HG03280 (cell line): ENCODE measurements around the gene COG4.
"Not testable (repeated sequence)": the region's sequence is repeated elsewhere in the genome, so short reads cannot be mapped to it uniquely, and the experiment has no call there.

Experiments
- ATAC-seq: cut with Tn5 transposase; IDR thresholded peaks from one replicate; pipeline ENCODE4 v1.9.1; 2021; ENCODE audit warnings: mild to moderate bottlenecking, moderate library complexity; ENCODE audit not compliant: unreplicated experiment

The COG4 gene

GRCh38 chr16:70523076-70523742 is at the start of gene COG4:
COG4 (minus strand) TSS chr16:70523554; CDS start chr16:70523543, 11 bp downstream.
- ATAC-seq = peak; percentile 63

GRCh38 chr16:70572926-70573270 is 49.5 kb upstream of the COG4 start:
- ATAC-seq = no peak

- no peak for ATAC-seq
These were observed 48.9 kb upstream of the COG4 start for GRCh38 chr16:70572050-70572925.

- no peak for ATAC-seq
These were observed 48.3 kb upstream of the COG4 start for GRCh38 chr16:70571623-70572022.

- no peak for ATAC-seq
These were observed 47.7 kb upstream of the COG4 start for GRCh38 chr16:70570967-70571570.

GRCh38 chr16:70569752-70570151 is 46.4 kb upstream of the COG4 start:
- no peak for ATAC-seq

- ATAC-seq = no peak
These were observed 45.4 kb upstream of the COG4 start for GRCh38 chr16:70568601-70569237.

- no peak for ATAC-seq
These were observed 41.7 kb upstream of the COG4 start for GRCh38 chr16:70565053-70565452.

- no peak for ATAC-seq
These were observed 40.3 kb upstream of the COG4 start for GRCh38 chr16:70563636-70564035.

GRCh38 chr16:70561623-70562022 is 38.3 kb upstream of the COG4 start:
- ATAC-seq = no peak

- ATAC-seq = no peak
These were observed 32.7 kb upstream of the COG4 start for GRCh38 chr16:70556063-70556462.

- no peak for ATAC-seq
These were observed 30.3 kb upstream of the COG4 start for GRCh38 chr16:70553645-70554044.

- ATAC-seq = no peak
These were observed 29.3 kb upstream of the COG4 start for GRCh38 chr16:70552675-70553074.

GRCh38 chr16:70551788-70552187 is 28.4 kb upstream of the COG4 start:
- ATAC-seq = no peak

- ATAC-seq = no peak
These were observed 26.7 kb upstream of the COG4 start for GRCh38 chr16:70550082-70550481.

GRCh38 chr16:70548936-70549335 is 25.6 kb upstream of the COG4 start:
- no peak for ATAC-seq

- no peak for ATAC-seq
These were observed 21.2 kb upstream of the COG4 start for GRCh38 chr16:70544548-70544947.

GRCh38 chr16:70540994-70541393 is 17.6 kb upstream of the COG4 start:
- ATAC-seq = no peak

- no peak for ATAC-seq
These were observed 11.6 kb upstream of the COG4 start for GRCh38 chr16:70534971-70535370.

- not testable (repeated sequence) for ATAC-seq
These were observed 6.6 kb upstream of the COG4 start for GRCh38 chr16:70529954-70530353.

GRCh38 chr16:70529051-70529777 is 5.9 kb upstream of the COG4 start:
- no peak for ATAC-seq
